ENCODE data around the gene KRTAP12-2. TPM values are rescaled to one million over a fixed set of nuclear protein-coding genes. Genes with fewer than 3 reads are reported as not detected.
"Not testable (repeated sequence)": the region's sequence is repeated elsewhere in the genome, so short reads cannot be mapped to it uniquely, and the experiment has no call there.

KRTAP12-2 gene
- total and polyA plus RNA-seq, 2 donors (not counting 1 experiment from before 2014, with no cell fraction given), result not detected

- Histone ChIP-seq H3K36me3 (ENCODE audit: control insufficient read depth, insufficient read depth, low read length) (no peaks in the 10 kb centered on the region), H3K4me3 (replicated peaks in 1 of 4; ENCODE audit: control extremely low read depth in 1 of 4, insufficient read depth in 1 of 4, low read depth in 3 of 4, low read length in 4 of 4) (no peak overlapping the region), H3K27me3 (ENCODE audit: control insufficient read depth, insufficient read depth, low read length) (peaks cover 5% of the 10 kb centered on the region), H2AFZ (ENCODE audit: low read length) (no peak overlapping the region), H3K27ac (ENCODE audit: insufficient read depth, low read length) (no peak overlapping the region), H3K9me3 (ENCODE audit: control insufficient read depth, insufficient read depth, low read depth, low read length) (no peaks in the 10 kb centered on the region), H3K79me2 (ENCODE audit: control insufficient read depth, insufficient read depth, low read length) (no peaks in the 10 kb centered on the region), H3K4me2 (ENCODE audit: extremely low read depth, insufficient read depth, low read length) (no peak overlapping the region), H3K9ac (ENCODE audit: insufficient read depth, low read length) (no peak overlapping the region), H4K20me1 (ENCODE audit: control insufficient read depth, extremely low read depth, insufficient read depth, low read length) (no peaks in the 10 kb centered on the region), H3K4me1 (ENCODE audit: control insufficient read depth, extremely low read depth, insufficient read depth, low read length) (no peaks in the 10 kb centered on the region)
- TF ChIP-seq EZH2 (IDR thresholded peaks at IDR 0.05; ENCODE audit: low read length, missing control alignments), result no peak
- no peak for TF ChIP-seq CTCF (conservative IDR thresholded peaks at IDR 0.05 in 1 of 2, IDR thresholded peaks at IDR 0.05 in 1 of 2; ENCODE audit: low read depth in 1 of 2, low read length in 2 of 2)
- DNase-seq (ENCODE audit: low read depth in 2 of 2), result no peak
Observed at GRCh38 chr21:44694776-44695175, 28.0 kb upstream of the KRTAP12-2 start.

- H3K36me3 ChIP-seq (ENCODE audit: control insufficient read depth, insufficient read depth, low read length), result no peaks in the 10 kb centered on the region
- no peaks in the 10 kb centered on the region for H3K79me2 ChIP-seq (ENCODE audit: control insufficient read depth, insufficient read depth, low read length)
- no peak for DNase-seq (ENCODE audit: low read depth in 2 of 2)
- no peak overlapping the region for H3K27ac ChIP-seq (ENCODE audit: insufficient read depth, low read length)
- H2AFZ ChIP-seq (ENCODE audit: low read length), result no peak overlapping the region
- H3K4me2 ChIP-seq (ENCODE audit: extremely low read depth, insufficient read depth, low read length), result no peak overlapping the region
- H3K9me3 ChIP-seq (ENCODE audit: control insufficient read depth, insufficient read depth, low read depth, low read length), result no peaks in the 10 kb centered on the region
- TF ChIP-seq EZH2 (IDR thresholded peaks at IDR 0.05; ENCODE audit: low read length, missing control alignments), result no peak
- TF ChIP-seq CTCF (conservative IDR thresholded peaks at IDR 0.05 in 1 of 2, IDR thresholded peaks at IDR 0.05 in 1 of 2; ENCODE audit: low read depth in 1 of 2, low read length in 2 of 2), result no peak
- no peak overlapping the region for H3K4me3 ChIP-seq (replicated peaks in 1 of 4; ENCODE audit: control extremely low read depth in 1 of 4, insufficient read depth in 1 of 4, low read depth in 3 of 4, low read length in 4 of 4)
- no peak overlapping the region for H3K9ac ChIP-seq (ENCODE audit: insufficient read depth, low read length)
- H3K27me3 ChIP-seq (ENCODE audit: control insufficient read depth, insufficient read depth, low read length), result peaks cover 5% of the 10 kb centered on the region
- no peaks in the 10 kb centered on the region for H3K4me1 ChIP-seq (ENCODE audit: control insufficient read depth, extremely low read depth, insufficient read depth, low read length)
- no peaks in the 10 kb centered on the region for H4K20me1 ChIP-seq (ENCODE audit: control insufficient read depth, extremely low read depth, insufficient read depth, low read length)
Observed at GRCh38 chr21:44692798-44693512, 26.2 kb upstream of the KRTAP12-2 start.

- Histone ChIP-seq H3K4me3 (replicated peaks in 1 of 4; ENCODE audit: control extremely low read depth in 1 of 4, insufficient read depth in 1 of 4, low read depth in 3 of 4, low read length in 4 of 4) (no peak overlapping the region), H3K4me2 (ENCODE audit: extremely low read depth, insufficient read depth, low read length) (no peak overlapping the region), H3K9me3 (ENCODE audit: control insufficient read depth, insufficient read depth, low read depth, low read length) (no peaks in the 10 kb centered on the region), H4K20me1 (ENCODE audit: control insufficient read depth, extremely low read depth, insufficient read depth, low read length) (no peaks in the 10 kb centered on the region), H3K27me3 (ENCODE audit: control insufficient read depth, insufficient read depth, low read length) (peaks cover 4% of the 10 kb centered on the region), H3K27ac (ENCODE audit: insufficient read depth, low read length) (no peak overlapping the region), H3K4me1 (ENCODE audit: control insufficient read depth, extremely low read depth, insufficient read depth, low read length) (no peaks in the 10 kb centered on the region), H3K36me3 (ENCODE audit: control insufficient read depth, insufficient read depth, low read length) (no peaks in the 10 kb centered on the region), H3K9ac (ENCODE audit: insufficient read depth, low read length) (no peak overlapping the region), H3K79me2 (ENCODE audit: control insufficient read depth, insufficient read depth, low read length) (no peaks in the 10 kb centered on the region), H2AFZ (ENCODE audit: low read length) (no peak overlapping the region)
- DNase-seq (ENCODE audit: low read depth in 2 of 2), result no peak
- no peak for TF ChIP-seq EZH2 (IDR thresholded peaks at IDR 0.05; ENCODE audit: low read length, missing control alignments)
- TF ChIP-seq CTCF (conservative IDR thresholded peaks at IDR 0.05 in 1 of 2, IDR thresholded peaks at IDR 0.05 in 1 of 2; ENCODE audit: low read depth in 1 of 2, low read length in 2 of 2), result no peak
Observed at GRCh38 chr21:44691686-44692085, 25.0 kb upstream of the KRTAP12-2 start.

- not testable (repeated sequence) for H3K4me2 ChIP-seq (ENCODE audit: extremely low read depth, insufficient read depth, low read length); H4K20me1 ChIP-seq (ENCODE audit: control insufficient read depth, extremely low read depth, insufficient read depth, low read length); DNase-seq (ENCODE audit: low read depth in 2 of 2); H3K27ac ChIP-seq (ENCODE audit: insufficient read depth, low read length); H3K27me3 ChIP-seq (ENCODE audit: control insufficient read depth, insufficient read depth, low read length); H3K9me3 ChIP-seq (ENCODE audit: control insufficient read depth, insufficient read depth, low read depth, low read length); H3K4me3 ChIP-seq (replicated peaks in 1 of 4; ENCODE audit: control extremely low read depth in 1 of 4, insufficient read depth in 1 of 4, low read depth in 3 of 4, low read length in 4 of 4); H3K36me3 ChIP-seq (ENCODE audit: control insufficient read depth, insufficient read depth, low read length); H3K9ac ChIP-seq (ENCODE audit: insufficient read depth, low read length); H3K79me2 ChIP-seq (ENCODE audit: control insufficient read depth, insufficient read depth, low read length); H3K4me1 ChIP-seq (ENCODE audit: control insufficient read depth, extremely low read depth, insufficient read depth, low read length); H2AFZ ChIP-seq (ENCODE audit: low read length)
Observed at GRCh38 chr21:44689740-44690139, 23.0 kb upstream of the KRTAP12-2 start.

All from fibroblast of lung (primary cell).